Measurements from ENCODE around the gene VENTX. TPM values are rescaled to one million over a fixed set of nuclear protein-coding genes. Genes with fewer than 3 reads are reported as not detected.

VENTX gene
- total and polyA plus RNA-seq, 2 donors (not counting 3 experiments of a cell fraction or from before 2014, with no cell fraction given), result not detected

DNA sequence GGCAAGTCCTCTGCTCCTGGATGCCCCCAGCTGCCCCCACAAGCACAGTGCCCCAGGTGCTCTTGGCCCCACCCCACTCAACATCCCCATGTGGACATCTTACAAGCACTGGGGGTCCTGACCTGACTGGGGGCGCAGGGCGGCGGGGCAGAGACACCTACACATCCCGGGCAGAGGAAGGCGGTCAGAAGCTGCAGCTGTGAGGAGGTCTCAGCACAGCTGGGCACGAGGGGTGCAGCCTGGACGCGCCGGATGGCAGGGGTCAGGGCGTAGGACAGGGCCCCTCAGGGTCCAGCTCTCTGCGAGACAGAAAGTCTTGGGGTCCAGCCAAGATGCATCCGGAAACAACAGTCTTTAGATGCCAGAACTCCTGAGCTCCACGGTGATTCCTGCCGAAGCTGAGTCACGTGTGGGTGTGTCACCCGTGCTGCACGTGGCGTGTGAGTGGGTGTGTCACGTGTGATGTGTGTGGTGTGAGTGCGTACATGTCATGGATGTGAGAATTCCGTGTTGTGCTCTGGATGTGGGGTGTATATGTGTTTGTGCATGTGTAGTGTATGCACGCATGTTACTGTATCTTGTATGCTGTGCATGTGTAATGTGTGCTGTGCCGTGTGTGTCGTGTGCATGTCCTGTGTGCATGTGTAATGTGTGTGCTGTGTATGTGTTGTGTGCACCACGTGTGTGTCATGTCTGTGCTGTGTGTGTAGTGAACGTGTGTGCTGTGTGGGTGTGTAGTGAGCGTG, 5.1 kb downstream of the VENTX start:
- H3K79me2 ChIP-seq (ENCODE audit: control insufficient read depth, insufficient read depth, low read length), result no peaks in the 10 kb centered on the region
- no peak overlapping the region for H3K4me2 ChIP-seq (ENCODE audit: insufficient read depth, low read length)
- no peaks in the 10 kb centered on the region for H4K20me1 ChIP-seq (replicated peaks; ENCODE audit: control insufficient read depth, extremely low read depth, insufficient read depth, low read length)
- peaks cover 11 to 14% of the 10 kb centered on the region in 2 experiments for H3K27me3 ChIP-seq (ENCODE audit: control insufficient read depth in 2 of 2, insufficient read depth in 2 of 2, low read length in 2 of 2)
- H3K9me1 ChIP-seq (replicated peaks; ENCODE audit: control insufficient read depth, extremely low read depth, insufficient read depth, low read length), result no peaks in the 10 kb centered on the region
- dilution Hi-C loops (cut with MboI; ENCODE audit: extremely low pct_ligation_motif_present, low sequenced_read_pairs), result no loop called here
- H2AFZ ChIP-seq (ENCODE audit: low read depth, low read length), result no peak overlapping the region
- no peak overlapping the region for H3K4me3 ChIP-seq (replicated peaks in 1 of 3; ENCODE audit: insufficient read depth in 1 of 3, low read depth in 1 of 3, low read length in 3 of 3)
- no peaks in the 10 kb centered on the region for H3K9me3 ChIP-seq (replicated peaks; ENCODE audit: control insufficient read depth, insufficient read depth, low read length)
- ChIA-PET POLR2A (no interaction called here), CTCF (no interaction called here)
- no TSS peak for BruUV-seq (replicated peaks)
- no peaks in the 10 kb centered on the region for H3K4me1 ChIP-seq (ENCODE audit: control insufficient read depth, extremely low read depth, insufficient read depth, low read length)
- FAIRE-seq, result no peak
- TF ChIP-seq, protein P1, sequence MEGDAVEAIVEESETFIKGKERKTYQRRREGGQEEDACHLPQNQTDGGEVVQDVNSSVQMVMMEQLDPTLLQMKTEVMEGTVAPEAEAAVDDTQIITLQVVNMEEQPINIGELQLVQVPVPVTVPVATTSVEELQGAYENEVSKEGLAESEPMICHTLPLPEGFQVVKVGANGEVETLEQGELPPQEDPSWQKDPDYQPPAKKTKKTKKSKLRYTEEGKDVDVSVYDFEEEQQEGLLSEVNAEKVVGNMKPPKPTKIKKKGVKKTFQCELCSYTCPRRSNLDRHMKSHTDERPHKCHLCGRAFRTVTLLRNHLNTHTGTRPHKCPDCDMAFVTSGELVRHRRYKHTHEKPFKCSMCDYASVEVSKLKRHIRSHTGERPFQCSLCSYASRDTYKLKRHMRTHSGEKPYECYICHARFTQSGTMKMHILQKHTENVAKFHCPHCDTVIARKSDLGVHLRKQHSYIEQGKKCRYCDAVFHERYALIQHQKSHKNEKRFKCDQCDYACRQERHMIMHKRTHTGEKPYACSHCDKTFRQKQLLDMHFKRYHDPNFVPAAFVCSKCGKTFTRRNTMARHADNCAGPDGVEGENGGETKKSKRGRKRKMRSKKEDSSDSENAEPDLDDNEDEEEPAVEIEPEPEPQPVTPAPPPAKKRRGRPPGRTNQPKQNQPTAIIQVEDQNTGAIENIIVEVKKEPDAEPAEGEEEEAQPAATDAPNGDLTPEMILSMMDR (IDR thresholded peaks at IDR 0.05; ENCODE audit: extremely low read depth in 1 of 2, insufficient read depth in 1 of 2, low read depth in 1 of 2, low read length in 2 of 2), result no peak
- TF ChIP-seq FOS (IDR thresholded peaks at IDR 0.05; ENCODE audit: borderline replicate concordance, insufficient read depth, low read length) (no peak), EZH2 (IDR thresholded peaks at IDR 0.05; ENCODE audit: borderline replicate concordance, low read depth, low read length, severe bottlenecking) (no peak), POLR2A (IDR thresholded peaks at IDR 0.05; ENCODE audit: low read depth, low read length) (no peak), GATA2 (IDR thresholded peaks at IDR 0.05; ENCODE audit: insufficient read depth, insufficient read length, low read depth, low read length) (no peak), POLR2AphosphoS5 (IDR thresholded peaks at IDR 0.05; ENCODE audit: insufficient read depth, low read depth, low read length) (no peak), JUN (IDR thresholded peaks at IDR 0.05; ENCODE audit: borderline replicate concordance, insufficient read depth, insufficient read length, low read depth) (no peak)
- H3K36me3 ChIP-seq (ENCODE audit: control insufficient read depth in 2 of 2, extremely low read depth in 1 of 2, insufficient read depth in 2 of 2, low read length in 2 of 2), result no peaks in the 10 kb centered on the region
- no peak for DNase-seq (ENCODE audit: low read depth, low spot score)
- intact Hi-C loops (cut with micrococcal nuclease), result no loop called here
- H3K9ac ChIP-seq (replicated peaks; ENCODE audit: extremely low read depth, insufficient read depth, low read length), result no peak overlapping the region
- H3K27ac ChIP-seq (ENCODE audit: insufficient read depth, low read depth, low read length), result no peak overlapping the region

Data from endothelial cell of umbilical vein (primary cell).